ENCODE data around the gene UFC1. TPM values are rescaled to one million over a fixed set of nuclear protein-coding genes. Genes with fewer than 3 reads are reported as not detected.

Gene UFC1
- total RNA-seq, 2 donors from 2014 or later = 53.0 to 77.4 TPM

- peak overlapping the region; percentile 2 to 8 for H3K4me3 ChIP-seq
- no peaks in the 10 kb centered on the region for H3K27me3 ChIP-seq
- peaks cover 57% of the 10 kb centered on the region for H3K36me3 ChIP-seq
- no peaks in the 10 kb centered on the region for H3K9me3 ChIP-seq
- peaks cover 0 to 74% of the 10 kb centered on the region in 2 donors for H3K4me1 ChIP-seq
- H3K27ac ChIP-seq = peak overlapping the region; percentile 90 to 99
- no peak for TF ChIP-seq CTCF (IDR thresholded peaks at IDR 0.05)
- DNase-seq (ENCODE audit: low spot score) = peak; percentile 94
Measured at GRCh38 chr1:161207173-161207572, 53.4 kb downstream of the UFC1 start.

Other genes starting within 250 kb of the UFC1 start
- 1 to 10 TPM; 2.0 to 6.3 TPM for gene ITLN2, start 199.2 kb upstream of the UFC1 start, total RNA-seq
- 10 to 100 TPM; 11.2 to 26.2 TPM for gene F11R, start 132.8 kb upstream of the UFC1 start, total RNA-seq
- gene TSTD1, start 115.0 kb upstream of the UFC1 start, total RNA-seq = 100 to 1,000 TPM in 1 of 2 donors, 10 to 100 TPM in 1; 95.0 to 118 TPM
- 10 to 100 TPM; 21.7 to 25.5 TPM for gene USF1, start 108.0 kb upstream of the UFC1 start, total RNA-seq
- 1 to 10 TPM; 1.4 to 4.6 TPM for gene ARHGAP30, start 84.1 kb upstream of the UFC1 start, total RNA-seq
- under 1 TPM in 1 of 2 donors, not detected in 1; 0.75 TPM for gene NECTIN4, start 64.4 kb upstream of the UFC1 start, total RNA-seq
- 1 to 10 TPM; 2.9 to 7.8 TPM for gene KLHDC9, start 55.6 kb upstream of the UFC1 start, total RNA-seq
- gene PFDN2, start 35.9 kb upstream of the UFC1 start, total RNA-seq = 10 to 100 TPM; 39.9 to 42.2 TPM
- 10 to 100 TPM; 19.1 to 26.0 TPM for gene NIT1, start 35.9 kb upstream of the UFC1 start, total RNA-seq
- 10 to 100 TPM; 21.8 to 28.9 TPM for gene DEDD, start 21.3 kb upstream of the UFC1 start, total RNA-seq
- 10 to 100 TPM; 13.5 to 14.4 TPM for gene USP21, start 5.5 kb downstream of the UFC1 start, total RNA-seq
- gene PPOX, start 12.4 kb downstream of the UFC1 start, total RNA-seq = 1 to 10 TPM; 8.3 to 9.6 TPM
- 10 to 100 TPM; 24.3 to 32.7 TPM for gene B4GALT3, start 23.5 kb downstream of the UFC1 start, total RNA-seq
- gene ADAMTS4, start 45.1 kb downstream of the UFC1 start, total RNA-seq = 10 to 100 TPM; 12.6 to 19.5 TPM
- 100 to 1,000 TPM; 148 to 311 TPM for gene NDUFS2, start 48.4 kb downstream of the UFC1 start, total RNA-seq
- gene FCER1G, start 61.3 kb downstream of the UFC1 start, total RNA-seq = 10 to 100 TPM; 16.8 to 77.8 TPM
- not detected for gene APOA2, start 69.7 kb downstream of the UFC1 start, total RNA-seq
- 10 to 100 TPM; 23.9 to 35.3 TPM for gene TOMM40L, start 72.1 kb downstream of the UFC1 start, total RNA-seq
- gene NR1I3, start 84.2 kb downstream of the UFC1 start, total RNA-seq = not detected
- gene PCP4L1, start 104.8 kb downstream of the UFC1 start, total RNA-seq = under 1 TPM in 1 of 2 donors, not detected in 1; 0.59 TPM
- 1 to 10 TPM; 1.7 to 5.1 TPM for gene MPZ, start 156.0 kb downstream of the UFC1 start, total RNA-seq
- gene SDHC, start 160.4 kb downstream of the UFC1 start, total RNA-seq = 100 to 1,000 TPM in 1 of 2 donors, 10 to 100 TPM in 1; 37.8 to 151 TPM
- not detected for gene CFAP126, start 213.9 kb downstream of the UFC1 start, total RNA-seq